Measurements from ENCODE around the gene DISC1.

GRCh38 chr1:232045139-232045994, 418.8 kb downstream of the DISC1 start:
- no peak for TF ChIP-seq POLR2AphosphoS5 (IDR thresholded peaks at IDR 0.05)
- no peak for TF ChIP-seq CTCF (IDR thresholded peaks at IDR 0.05)
- TF ChIP-seq EP300 (IDR thresholded peaks at IDR 0.05): no peak
- no peak for TF ChIP-seq POLR2A (IDR thresholded peaks at IDR 0.05)
